NCI-H2081 treated with DMSO at 0.1 percent for 48 hours (cell line): ENCODE measurements around the gene SPECC1L.

Source experiments
- DNase-seq: peaks from one replicate; lab custom pipeline; 2025; lab: John Stamatoyannopoulos, UW

SPECC1L gene

GRCh38 chr22:24414984-24415945 is 144.6 kb downstream of the SPECC1L start:
- DNase-seq, result no peak

- no peak for DNase-seq
Measured at GRCh38 chr22:24416095-24416494, 145.5 kb downstream of the SPECC1L start.

GRCh38 chr22:24416611-24417010 is 146.0 kb downstream of the SPECC1L start:
- DNase-seq, result no peak

GRCh38 chr22:24417200-24417599 is 146.6 kb downstream of the SPECC1L start:
- DNase-seq, result no peak

- no peak for DNase-seq
Measured at GRCh38 chr22:24417901-24418641, 147.4 kb downstream of the SPECC1L start.

- DNase-seq, result no peak
Measured at GRCh38 chr22:24418786-24419474, 148.3 kb downstream of the SPECC1L start.

- DNase-seq, result no peak
Measured at GRCh38 chr22:24419475-24419850, 148.8 kb downstream of the SPECC1L start.

- DNase-seq, result no peak
Measured at GRCh38 chr22:24420072-24420976, 149.7 kb downstream of the SPECC1L start.

- DNase-seq, result no peak
Measured at GRCh38 chr22:24420977-24421343, 150.3 kb downstream of the SPECC1L start.

- DNase-seq, result no peak
Measured at GRCh38 chr22:24421428-24421931, 150.8 kb downstream of the SPECC1L start.

- no peak for DNase-seq
Measured at GRCh38 chr22:24422102-24422665, 151.6 kb downstream of the SPECC1L start.

- DNase-seq, result no peak
Measured at GRCh38 chr22:24423519-24424000, 152.9 kb downstream of the SPECC1L start.

GRCh38 chr22:24424001-24424900 is 153.6 kb downstream of the SPECC1L start:
- DNase-seq, result no peak

- DNase-seq, result no peak
Measured at GRCh38 chr22:24424901-24425775, 154.5 kb downstream of the SPECC1L start.

- no peak for DNase-seq
Measured at GRCh38 chr22:24426436-24426835, 155.8 kb downstream of the SPECC1L start.

- DNase-seq, result no peak
Measured at GRCh38 chr22:24426851-24427499, 156.3 kb downstream of the SPECC1L start.

- DNase-seq, result no peak
Measured at GRCh38 chr22:24427500-24428164, 157.0 kb downstream of the SPECC1L start, which contains the start of gene ADORA2A. ADORA2A (plus strand) TSS chr22:24427599; CDS start chr22:24433405, 5,806 bp downstream.
